Dermis blood vessel endothelial cell (primary cell): Measurements from ENCODE around the gene TMEM203. TPM values are rescaled to one million over a fixed set of nuclear protein-coding genes. Genes with fewer than 3 reads are reported as not detected.

ENCODE experiments used
- DNase-seq: peaks from one replicate; pipeline ENCODE4 v3.0.0; 2010
- total RNA-seq: library from RNA; depleted of rRNA; stranded (reverse); fragments of >200 nt; gene quantifications from 2 replicates; pipeline ENCODE4 v1.2.3, GENCODE V29; 2014

TMEM203 gene
- total RNA-seq, 1 donor from 2014 or later: 31.1 TPM

- DNase-seq: no peak
Observed at GRCh38 chr9:137228968-137229896, 23.8 kb upstream of the TMEM203 start.

GRCh38 chr9:137228506-137228967, 23.1 kb upstream of the TMEM203 start:
- DNase-seq: no peak

GRCh38 chr9:137227853-137228505, 22.5 kb upstream of the TMEM203 start:
- no peak for DNase-seq

- DNase-seq: peak; percentile 88
Observed at GRCh38 chr9:137227054-137227852, 21.8 kb upstream of the TMEM203 start, which contains the start of gene RNF224. TSS of gene RNF224 (plus strand) at chr9:137227502. CDS start at chr9:137228336, 834 bp downstream.

- no peak for DNase-seq
Observed at GRCh38 chr9:137226338-137227053, 21.0 kb upstream of the TMEM203 start.

- DNase-seq: no peak
Observed at GRCh38 chr9:137225699-137226331, 20.4 kb upstream of the TMEM203 start.

- no peak for DNase-seq
Observed at GRCh38 chr9:137224830-137225694, 19.6 kb upstream of the TMEM203 start, which contains the start of gene CYSRT1. TSS of gene CYSRT1 (plus strand) at chr9:137225174. CDS start at chr9:137225622, 448 bp downstream.

- DNase-seq: peak; percentile 98
Observed at GRCh38 chr9:137223078-137223970, 17.9 kb upstream of the TMEM203 start.

GRCh38 chr9:137222190-137223077, 17.0 kb upstream of the TMEM203 start, which contains the start of gene RNF208:
TSS of gene RNF208 (minus strand) at chr9:137222240. CDS start at chr9:137221212, 1,028 bp downstream.
- no peak for DNase-seq

- no peak for DNase-seq
Observed at GRCh38 chr9:137221506-137222111, 16.2 kb upstream of the TMEM203 start.

GRCh38 chr9:137221095-137221505, 15.7 kb upstream of the TMEM203 start:
- DNase-seq: no peak

GRCh38 chr9:137220317-137221094, 15.1 kb upstream of the TMEM203 start:
- DNase-seq: no peak

GRCh38 chr9:137219757-137220316, 14.4 kb upstream of the TMEM203 start:
- no peak for DNase-seq

- peak; percentile 39 for DNase-seq
Observed at GRCh38 chr9:137218754-137219271, 13.4 kb upstream of the TMEM203 start.

GRCh38 chr9:137218212-137218753, 12.8 kb upstream of the TMEM203 start:
- DNase-seq: no peak
